Measurements from ENCODE around the gene PLEKHG4B. TPM values are rescaled to one million over a fixed set of nuclear protein-coding genes. Genes with fewer than 3 reads are reported as not detected.

The PLEKHG4B gene
- total and polyA plus RNA-seq, 2 of the 8 experiments (the other 6 are each of a cell fraction or from before 2014, with no cell fraction given) = 31.1 to 43.6 TPM

DNA sequence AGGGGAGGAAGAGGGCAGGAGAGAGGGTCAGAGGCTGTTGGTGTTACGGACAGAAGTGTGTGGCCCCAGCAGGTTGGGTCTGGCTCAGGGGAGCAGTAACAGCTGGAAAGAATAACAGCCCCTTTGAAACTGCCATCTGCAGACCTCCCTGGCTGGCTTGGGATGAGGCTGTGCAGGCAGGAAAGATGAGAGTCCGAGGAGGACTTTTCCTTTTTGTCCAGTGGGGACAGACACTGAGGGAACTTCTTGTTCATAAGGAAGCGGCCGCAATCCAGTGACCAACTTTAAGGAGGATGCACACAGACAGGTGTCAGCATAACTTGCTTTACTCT, 14.8 kb upstream of the PLEKHG4B start:
- Histone ChIP-seq H3K56ac (replicated peaks; ENCODE audit: insufficient read length, low read depth, low read length) (no peak overlapping the region), H3K4me1 (replicated peaks in 1 of 4; ENCODE audit: control insufficient read depth in 3 of 4, insufficient read depth in 4 of 4, low read length in 3 of 4) (peaks cover 3 to 18% (median 14%) of the 10 kb centered on the region in 4 experiments), H3K14ac (ENCODE audit: insufficient read length) (no peak overlapping the region), H3K9me3 (ENCODE audit: insufficient read depth in 2 of 2, low read depth in 1 of 2, low read length in 1 of 2) (no peaks in the 10 kb centered on the region), H3K9ac (replicated peaks in 1 of 4; ENCODE audit: extremely low read depth in 1 of 4, low read depth in 3 of 4, low read length in 3 of 4) (no peak overlapping the region), H3K36me3 (ENCODE audit: control insufficient read depth in 2 of 4, insufficient read depth in 4 of 4, low read length in 3 of 4) (no peaks in the 10 kb centered on the region; a peak in 1 of 8 replicates), H3K27ac (ENCODE audit: low read depth, low read length) (no peak overlapping the region), H3K27me3 (replicated peaks in 1 of 4; ENCODE audit: control insufficient read depth in 3 of 4, extremely low read depth in 1 of 4, insufficient read depth in 3 of 4, low read length in 3 of 4) (no peaks in the 10 kb centered on the region; a peak in 1 of 7 replicates), H3K23ac (ENCODE audit: insufficient read length) (no peak overlapping the region), H4K20me1 (replicated peaks in 1 of 2; ENCODE audit: control insufficient read depth in 1 of 2, insufficient read depth in 2 of 2, low read length in 2 of 2) (peaks cover 2 to 3% of the 10 kb centered on the region in 2 experiments), H2BK15ac (ENCODE audit: low read length) (no peak overlapping the region), H3K18ac (ENCODE audit: extremely low read depth, low read length) (no peak overlapping the region), H2AFZ (ENCODE audit: low read length) (no peak overlapping the region), H4K91ac (replicated peaks; ENCODE audit: insufficient read length, low read length) (no peak overlapping the region), H3K79me1 (ENCODE audit: low read depth, low read length) (no peaks in the 10 kb centered on the region; the same call in 1 of the 2 replicates), H3K4ac (replicated peaks; ENCODE audit: insufficient read length, low read depth, low read length) (no peak overlapping the region), H2BK5ac (ENCODE audit: low read depth, low read length) (no peak overlapping the region), H2BK12ac (ENCODE audit: low read depth, low read length) (no peak overlapping the region), H3K4me2 (ENCODE audit: insufficient read depth in 1 of 2, low read depth in 2 of 2, low read length in 2 of 2) (no peak overlapping the region), H2BK120ac (replicated peaks; ENCODE audit: low read depth, low read length) (no peak overlapping the region), H3K79me2 (ENCODE audit: control insufficient read depth in 1 of 2, insufficient read depth in 2 of 2, low read length in 2 of 2) (no peaks in the 10 kb centered on the region), H4K5ac (ENCODE audit: insufficient read length, low read depth, low read length) (no peak overlapping the region), H4K8ac (ENCODE audit: extremely low read depth, insufficient read depth, low read length) (no peak overlapping the region), H2AK5ac (ENCODE audit: low read depth, low read length) (no peak overlapping the region), H3K23me2 (ENCODE audit: low read depth, low read length) (no peaks in the 10 kb centered on the region), H2BK20ac (ENCODE audit: low read length) (no peak overlapping the region), H3K4me3 (ENCODE audit: extremely low read depth in 1 of 4, insufficient read depth in 2 of 4, low read depth in 3 of 4, low read length in 4 of 4) (no peak overlapping the region)
- ChIA-PET POLR2A (ENCODE audit: partially characterized antibody) (no interaction called here), CTCF (ENCODE audit: partially characterized antibody) (no interaction called here)
- DNase-seq (ENCODE audit: low read depth in 1 of 2, low spot score in 2 of 2) = no peak
- WGBS, 2 experiments (ENCODE audit: extremely low coverage in 1 of 2, insufficient coverage in 1 of 2, insufficient read length in 1 of 2, insufficient replicate concordance in 2 of 2, low coverage in 1 of 2, low lambda C conversion rate in 2 of 2, missing lambda C conversion rate in 1 of 2) = 95% methylated on average over 4 of the region's 4 CpGs; no CpG with 5 or more reads in 1 of the 2 experiments
- no peak for FAIRE-seq
- no peak for TF ChIP-seq EZH2 (IDR thresholded peaks at IDR 0.05; ENCODE audit: low read depth, low read length, severe bottlenecking)
- no peak for TF ChIP-seq CHD1 (IDR thresholded peaks at IDR 0.05; ENCODE audit: low read depth, low read length)
- TF ChIP-seq, protein P1, sequence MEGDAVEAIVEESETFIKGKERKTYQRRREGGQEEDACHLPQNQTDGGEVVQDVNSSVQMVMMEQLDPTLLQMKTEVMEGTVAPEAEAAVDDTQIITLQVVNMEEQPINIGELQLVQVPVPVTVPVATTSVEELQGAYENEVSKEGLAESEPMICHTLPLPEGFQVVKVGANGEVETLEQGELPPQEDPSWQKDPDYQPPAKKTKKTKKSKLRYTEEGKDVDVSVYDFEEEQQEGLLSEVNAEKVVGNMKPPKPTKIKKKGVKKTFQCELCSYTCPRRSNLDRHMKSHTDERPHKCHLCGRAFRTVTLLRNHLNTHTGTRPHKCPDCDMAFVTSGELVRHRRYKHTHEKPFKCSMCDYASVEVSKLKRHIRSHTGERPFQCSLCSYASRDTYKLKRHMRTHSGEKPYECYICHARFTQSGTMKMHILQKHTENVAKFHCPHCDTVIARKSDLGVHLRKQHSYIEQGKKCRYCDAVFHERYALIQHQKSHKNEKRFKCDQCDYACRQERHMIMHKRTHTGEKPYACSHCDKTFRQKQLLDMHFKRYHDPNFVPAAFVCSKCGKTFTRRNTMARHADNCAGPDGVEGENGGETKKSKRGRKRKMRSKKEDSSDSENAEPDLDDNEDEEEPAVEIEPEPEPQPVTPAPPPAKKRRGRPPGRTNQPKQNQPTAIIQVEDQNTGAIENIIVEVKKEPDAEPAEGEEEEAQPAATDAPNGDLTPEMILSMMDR (IDR thresholded peaks at IDR 0.05; ENCODE audit: control extremely low read depth in 1 of 3, insufficient read depth in 1 of 3, low read depth in 1 of 3, low read length in 3 of 3) = no peak
- no peak for TF ChIP-seq PHF8 (conservative IDR thresholded peaks at IDR 0.05; ENCODE audit: low read depth, low read length)
- TF ChIP-seq KDM4A (IDR thresholded peaks at IDR 0.05; ENCODE audit: low read depth, low read length, severe bottlenecking) = no peak
- no peak for TF ChIP-seq TBP (IDR thresholded peaks at IDR 0.05; ENCODE audit: low read depth, low read length)
- TF ChIP-seq CTBP2 (IDR thresholded peaks at IDR 0.05; ENCODE audit: borderline replicate concordance, insufficient read depth, insufficient read length, low read length) = no peak
- TF ChIP-seq POLR2A (IDR thresholded peaks at IDR 0.05; ENCODE audit: control extremely low read depth in 1 of 2, low read depth in 2 of 2, low read length in 2 of 2) = no peak
- no peak for TF ChIP-seq SP4 (IDR thresholded peaks at IDR 0.05; ENCODE audit: low read length)
- TF ChIP-seq POU5F1 (IDR thresholded peaks at IDR 0.05; ENCODE audit: low read depth, low read length) = no peak
- no peak for TF ChIP-seq TCF12 (IDR thresholded peaks at IDR 0.05; ENCODE audit: low read depth, low read length)
- TF ChIP-seq KDM1A (IDR thresholded peaks at IDR 0.05; ENCODE audit: borderline replicate concordance, low read length) = no peak
